GM21515 (cell line): ENCODE measurements around the gene ATP6V0E2.
"Not testable (repeated sequence)": the region's sequence is repeated elsewhere in the genome, so short reads cannot be mapped to it uniquely, and the experiment has no call there.

Experiments
- ATAC-seq: cut with Tn5 transposase; IDR thresholded peaks from one replicate; pipeline ENCODE4 v1.9.1; 2021; ENCODE audit not compliant: unreplicated experiment

ATP6V0E2 gene

GRCh38 chr7:149877890-149878522 lies 4.2 kb downstream of the ATP6V0E2 start:
- ATAC-seq = no peak

DNA sequence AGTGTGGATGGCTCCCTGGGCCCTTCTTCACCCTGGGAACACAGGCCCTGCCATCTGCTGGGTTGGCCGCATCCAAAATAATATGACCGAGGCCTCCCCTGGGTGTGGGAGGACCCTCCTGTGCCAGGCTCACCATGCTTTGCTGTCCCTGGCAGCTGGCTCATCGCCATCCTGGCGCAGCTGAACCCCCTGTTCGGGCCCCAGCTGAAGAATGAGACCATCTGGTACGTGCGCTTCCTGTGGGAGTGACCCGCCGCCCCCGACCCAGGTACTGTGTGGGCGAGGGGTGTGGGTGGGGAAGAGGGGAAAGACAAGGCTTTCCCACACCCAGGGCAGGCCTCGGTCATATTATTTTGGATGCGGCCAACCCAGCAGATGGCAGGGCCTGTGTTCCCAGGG lies 4.8 kb downstream of the ATP6V0E2 start:
- no peak for ATAC-seq

GRCh38 chr7:149879271-149879743 lies 5.5 kb downstream of the ATP6V0E2 start:
- no peak for ATAC-seq

GRCh38 chr7:149879766-149880637 lies 6.2 kb downstream of the ATP6V0E2 start:
- ATAC-seq = no peak

DNA sequence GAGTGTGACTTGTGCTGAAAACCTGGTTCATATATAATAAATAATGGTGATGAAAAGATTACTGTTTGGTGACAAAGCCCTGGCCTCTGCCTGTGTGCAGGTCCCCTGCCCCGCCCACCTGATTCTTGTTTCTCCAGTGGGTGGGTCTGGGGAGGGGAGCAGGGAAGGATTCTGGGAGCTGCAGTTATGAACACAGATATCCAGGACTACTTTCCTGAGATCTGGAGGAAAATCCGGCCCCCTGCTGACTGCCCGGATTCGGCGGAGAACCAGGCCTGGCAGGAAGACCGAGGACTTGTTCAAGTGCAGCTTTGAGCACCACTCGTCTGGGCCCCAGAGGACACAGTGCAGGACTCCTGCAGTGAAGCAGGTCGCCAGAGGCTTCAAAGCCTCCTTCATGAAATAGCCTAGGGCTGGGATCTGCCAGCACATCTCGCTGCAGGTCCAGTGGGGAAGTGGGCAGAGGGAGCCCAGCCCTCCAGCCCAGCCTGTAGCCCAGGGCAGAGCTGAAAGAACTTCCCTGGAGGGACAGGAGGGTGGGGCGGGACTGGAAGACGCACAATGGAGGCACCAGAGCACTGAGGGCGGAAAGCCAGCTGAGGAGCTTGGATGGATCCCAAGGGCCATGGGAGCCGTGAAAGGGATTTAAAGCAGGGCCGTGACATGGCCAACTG lies 7.0 kb downstream of the ATP6V0E2 start:
- ATAC-seq = no peak

DNA sequence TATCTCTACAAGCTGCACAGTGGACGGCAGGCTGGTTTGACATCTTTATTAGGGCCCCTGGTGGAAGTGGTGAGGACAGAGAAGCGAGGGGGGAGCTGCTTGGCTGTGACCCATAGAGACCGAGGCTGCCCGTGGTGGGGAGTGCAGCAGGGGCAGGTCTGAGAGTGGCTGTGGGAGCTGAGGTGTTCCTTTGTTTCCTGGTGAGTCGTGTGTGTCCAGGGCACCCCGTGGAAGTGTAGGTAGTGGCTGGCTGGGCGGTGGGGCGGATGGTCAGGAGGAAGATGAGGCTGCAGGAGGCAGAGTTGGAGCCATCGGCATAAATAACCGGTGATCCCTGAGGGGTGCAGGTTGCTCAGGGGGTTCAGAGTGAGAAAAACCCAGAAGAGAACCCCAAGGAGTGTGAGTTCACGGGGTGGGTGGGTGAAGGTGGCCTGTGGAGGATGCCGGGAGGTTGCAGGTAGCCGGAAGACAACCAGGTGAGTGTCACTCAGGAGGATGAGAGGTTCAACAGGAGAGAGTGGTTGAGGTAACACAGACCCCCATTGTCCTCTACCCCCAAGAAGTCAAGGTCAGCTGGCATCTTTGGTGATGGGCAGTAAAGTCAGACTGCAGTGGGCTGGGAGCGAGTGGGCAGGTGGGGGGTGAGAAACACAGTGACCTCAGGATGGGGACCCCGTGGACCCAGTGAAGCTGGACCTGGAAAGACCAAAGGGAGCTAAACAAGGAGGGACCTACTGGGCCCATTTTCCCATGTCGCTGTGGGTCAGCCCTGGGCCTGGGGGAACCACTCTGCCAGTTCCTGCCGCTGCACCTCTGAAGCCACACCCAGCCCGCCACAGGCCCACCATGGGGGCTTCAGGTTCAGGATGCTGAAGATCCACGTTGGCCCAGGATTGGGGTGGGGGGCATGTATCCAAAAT lies 7.8 kb downstream of the ATP6V0E2 start:
- ATAC-seq = no peak

GRCh38 chr7:149882248-149883047 lies 8.7 kb downstream of the ATP6V0E2 start:
- no peak for ATAC-seq

GRCh38 chr7:149883048-149883438 lies 9.3 kb downstream of the ATP6V0E2 start:
- ATAC-seq = no peak

GRCh38 chr7:149883452-149883861 lies 9.7 kb downstream of the ATP6V0E2 start:
- ATAC-seq = peak; percentile 65

- ATAC-seq = no peak
These were observed 10.2 kb downstream of the ATP6V0E2 start for GRCh38 chr7:149884016-149884415.

- no peak for ATAC-seq
These were observed 10.8 kb downstream of the ATP6V0E2 start for GRCh38 chr7:149884541-149884940.

DNA sequence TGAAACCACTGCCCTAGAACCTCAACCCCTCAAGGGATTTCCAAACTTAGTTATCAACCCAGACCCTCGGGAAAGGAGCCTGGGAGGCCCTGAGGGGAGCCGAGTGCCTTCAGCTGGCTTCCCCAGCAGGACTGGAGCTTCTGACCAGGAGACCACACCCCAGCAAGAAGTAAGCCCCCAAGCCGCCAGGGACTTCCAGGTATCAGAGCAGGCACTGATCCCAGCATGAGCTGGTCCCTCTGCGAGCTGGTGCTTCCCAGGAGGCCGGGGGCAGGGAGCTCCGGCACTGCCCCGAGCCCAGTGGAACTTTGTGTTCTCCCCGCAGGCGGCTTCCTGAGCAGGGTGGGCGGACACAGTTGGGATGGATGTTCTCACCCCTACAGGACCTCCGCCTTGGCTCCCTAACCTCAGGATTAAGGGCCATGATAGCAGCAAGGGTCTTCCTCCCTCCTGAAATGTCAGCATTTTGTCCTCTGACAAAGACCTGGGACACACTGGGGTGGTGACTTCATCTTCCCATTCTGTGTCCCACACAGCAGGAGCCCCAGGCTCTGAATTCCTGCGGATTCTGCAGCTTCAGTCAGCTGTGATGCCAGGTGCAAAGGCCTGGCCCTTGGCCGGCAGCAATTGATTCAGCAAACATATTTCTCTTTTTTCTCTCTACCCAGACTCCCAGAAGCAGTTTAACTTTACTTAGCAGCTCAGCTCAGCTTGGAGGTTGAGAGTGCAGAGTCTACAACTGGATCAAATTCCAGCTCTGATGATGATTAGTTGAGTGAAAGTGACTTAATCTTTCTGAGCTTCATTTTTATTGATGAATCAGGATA lies 11.6 kb downstream of the ATP6V0E2 start:
- no peak for ATAC-seq

- no peak for ATAC-seq
These were observed 12.2 kb downstream of the ATP6V0E2 start for GRCh38 chr7:149886018-149886415.

GRCh38 chr7:149887311-149887710 lies 13.5 kb downstream of the ATP6V0E2 start:
- ATAC-seq = no peak

DNA sequence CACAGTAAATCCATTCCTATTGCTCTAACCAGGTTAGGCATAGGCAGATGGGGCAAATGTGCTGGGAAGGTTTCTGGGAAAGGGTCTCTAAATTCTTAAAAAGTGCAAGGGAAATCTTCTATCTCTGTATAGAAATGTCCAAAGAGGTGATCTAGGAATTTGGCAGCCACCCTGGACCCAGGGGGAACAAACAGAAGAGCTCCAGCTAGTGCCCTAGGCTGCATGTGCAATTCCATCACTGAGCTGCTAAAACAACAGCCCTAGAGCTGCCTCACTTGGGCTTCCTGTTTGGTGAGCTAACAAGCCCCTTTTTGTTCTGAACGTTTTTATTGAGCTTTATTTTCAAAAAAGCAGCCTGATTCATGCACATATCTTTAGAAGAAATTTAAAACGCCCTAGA lies 16.9 kb downstream of the ATP6V0E2 start:
- not testable (repeated sequence) for ATAC-seq

DNA sequence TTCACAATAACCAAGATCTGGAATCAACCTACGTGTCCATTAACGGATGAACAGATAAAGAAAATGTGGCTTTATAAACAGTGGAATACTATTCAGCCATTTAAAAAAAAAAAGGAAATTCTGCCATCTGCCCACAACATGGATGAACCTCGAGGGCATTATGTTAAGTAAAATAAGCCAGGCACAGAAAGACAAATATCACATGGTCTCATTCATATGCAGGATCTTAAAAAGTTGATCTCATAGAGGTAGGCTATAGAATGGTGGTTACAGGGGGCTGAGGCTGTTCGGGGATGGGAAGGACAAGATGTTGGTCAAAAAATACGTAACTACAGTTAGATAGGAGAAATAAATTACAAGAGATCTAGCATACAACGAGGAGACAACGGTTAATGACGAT lies 21.2 kb downstream of the ATP6V0E2 start:
- ATAC-seq = not testable (repeated sequence)

GRCh38 chr7:149907776-149908376 lies 34.1 kb downstream of the ATP6V0E2 start:
- ATAC-seq = not testable (repeated sequence)

- not testable (repeated sequence) for ATAC-seq
These were observed 36.5 kb downstream of the ATP6V0E2 start for GRCh38 chr7:149910219-149910618.
